Measurements from ENCODE around the gene APCDD1L.
"Not testable (repeated sequence)": the region's sequence is repeated elsewhere in the genome, so short reads cannot be mapped to it uniquely, and the experiment has no call there.

The APCDD1L gene

DNA sequence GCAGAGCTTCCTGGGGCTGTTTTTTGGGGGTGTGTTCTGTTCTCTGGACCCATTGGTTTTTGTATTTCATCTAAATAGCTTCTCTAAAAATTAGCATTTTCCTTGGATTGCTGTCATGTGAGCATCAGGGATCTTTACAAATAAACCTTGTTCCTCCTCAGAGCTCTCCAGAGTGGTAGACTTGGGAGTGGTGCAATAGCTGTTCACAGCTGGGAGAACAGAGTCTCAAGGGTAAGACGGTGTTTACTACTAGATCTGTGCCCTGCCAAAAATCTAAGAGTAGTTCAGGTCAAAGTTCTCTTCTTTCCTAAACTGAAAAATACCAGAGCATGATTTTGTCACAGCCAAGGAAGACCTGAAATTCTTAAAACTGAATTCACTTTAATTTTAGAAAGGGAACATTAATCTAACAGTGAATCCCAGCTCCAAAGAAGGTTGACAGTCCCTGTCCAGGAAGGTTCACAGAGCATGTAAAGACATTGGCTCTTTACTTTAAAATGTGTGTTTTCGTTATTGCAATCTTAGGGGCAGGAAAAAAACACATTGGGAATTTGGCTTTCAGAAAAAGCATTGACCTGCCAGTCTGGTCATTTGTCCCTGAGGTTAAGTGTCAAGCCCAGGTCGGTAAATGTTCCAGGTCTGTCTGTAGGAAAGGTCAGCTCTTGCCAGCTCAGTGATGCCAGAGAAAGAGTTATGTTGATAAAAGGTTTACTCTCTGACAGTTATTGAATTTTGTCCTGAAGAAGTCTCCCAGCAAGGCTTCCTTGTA, 82.8 kb downstream of the APCDD1L start:
- peaks cover 14% of the 10 kb centered on the region for H3K4me1 ChIP-seq (ENCODE audit: control insufficient read depth, insufficient read depth, low read length)
- H3K4me3 ChIP-seq (ENCODE audit: low read length) = no peak overlapping the region
- no peak overlapping the region for H3K9ac ChIP-seq (ENCODE audit: low read length)

DNA sequence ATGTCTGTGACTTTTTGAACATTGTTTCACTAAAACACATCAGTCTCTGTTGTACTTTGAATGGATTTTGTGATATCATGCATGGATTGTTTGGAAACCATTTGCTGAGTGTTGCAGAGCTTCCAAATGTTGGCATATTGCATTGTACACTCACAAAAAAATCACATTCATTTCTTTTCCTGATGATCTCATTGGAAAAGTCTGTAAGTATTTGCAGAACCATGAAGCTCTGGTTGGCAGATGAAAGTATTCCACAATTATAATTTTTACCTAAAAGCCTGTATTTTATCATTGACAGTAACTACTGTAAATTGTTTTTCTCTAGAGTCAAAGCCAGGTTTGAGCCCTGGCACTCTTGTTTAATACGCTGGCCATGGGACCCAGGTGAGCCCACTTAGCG, 84.1 kb downstream of the APCDD1L start:
- no peak overlapping the region for H3K9ac ChIP-seq (ENCODE audit: low read length)
- H3K4me3 ChIP-seq (ENCODE audit: low read length) = no peak overlapping the region
- H3K36me3 ChIP-seq (ENCODE audit: control insufficient read depth, insufficient read depth, low read length) = no peaks in the 10 kb centered on the region
- H3K9me3 ChIP-seq (ENCODE audit: control insufficient read depth, low read length) = no peaks in the 10 kb centered on the region
- peaks cover 14% of the 10 kb centered on the region for H3K4me1 ChIP-seq (ENCODE audit: control insufficient read depth, insufficient read depth, low read length)
- no peaks in the 10 kb centered on the region for H3K27me3 ChIP-seq (ENCODE audit: control insufficient read depth, insufficient read depth, low read length)

More for the DNA sequence above, 82.8 kb downstream of the APCDD1L start:
- Histone ChIP-seq H3K36me3 (ENCODE audit: control insufficient read depth, insufficient read depth, low read length) (no peaks in the 10 kb centered on the region), H3K9me3 (ENCODE audit: control insufficient read depth, low read length) (no peaks in the 10 kb centered on the region), H3K27me3 (ENCODE audit: control insufficient read depth, insufficient read depth, low read length) (no peaks in the 10 kb centered on the region)

DNA sequence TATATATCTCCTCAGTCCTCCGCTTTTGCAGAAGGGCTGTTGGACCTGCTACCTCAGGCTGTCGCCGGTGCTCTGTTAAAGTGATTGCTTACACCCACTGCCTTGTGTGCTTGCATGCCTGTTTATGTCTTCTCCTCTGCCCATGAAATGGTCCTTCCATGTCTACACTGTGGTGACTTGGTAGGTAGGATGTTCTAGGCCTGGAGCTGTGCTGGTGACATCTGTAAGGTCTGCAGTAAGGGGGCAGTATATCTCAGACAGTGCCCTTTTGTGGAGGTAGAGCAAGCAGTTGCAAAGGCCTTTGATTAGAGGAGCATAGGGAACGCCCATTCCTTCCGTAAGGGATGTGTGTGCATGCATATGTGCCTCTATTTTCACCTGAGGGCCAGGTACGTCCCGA, 85.9 kb downstream of the APCDD1L start:
- Histone ChIP-seq H3K36me3 (ENCODE audit: control insufficient read depth, insufficient read depth, low read length) (no peaks in the 10 kb centered on the region), H3K4me3 (ENCODE audit: low read length) (no peak overlapping the region), H3K4me1 (ENCODE audit: control insufficient read depth, insufficient read depth, low read length) (peaks cover 14% of the 10 kb centered on the region), H3K9me3 (ENCODE audit: control insufficient read depth, low read length) (no peaks in the 10 kb centered on the region), H3K27me3 (ENCODE audit: control insufficient read depth, insufficient read depth, low read length) (no peaks in the 10 kb centered on the region), H3K9ac (ENCODE audit: low read length) (no peak overlapping the region)

DNA sequence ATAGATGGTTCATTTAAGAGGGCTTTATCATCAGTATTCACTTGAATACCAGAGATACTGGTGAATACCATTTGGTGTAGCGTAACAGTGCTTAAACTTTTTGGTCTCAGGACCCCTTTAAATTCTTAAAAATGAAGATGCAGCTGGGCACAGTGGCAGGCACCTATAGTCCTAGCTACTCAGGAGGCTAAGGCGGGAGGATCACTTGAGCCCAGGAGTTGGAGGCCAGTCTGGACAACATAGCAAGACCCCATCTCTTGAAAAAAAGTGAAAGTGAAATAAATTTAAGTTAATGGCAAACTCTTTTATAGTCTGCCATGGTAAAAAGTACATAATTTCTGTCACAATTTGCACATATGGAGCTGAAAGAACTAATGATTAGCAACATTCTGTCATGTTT, 86.8 kb downstream of the APCDD1L start:
- Histone ChIP-seq H3K4me3 (ENCODE audit: low read length) (no peak overlapping the region), H3K9ac (ENCODE audit: low read length) (no peak overlapping the region), H3K9me3 (ENCODE audit: control insufficient read depth, low read length) (no peaks in the 10 kb centered on the region), H3K4me1 (ENCODE audit: control insufficient read depth, insufficient read depth, low read length) (peaks cover 9% of the 10 kb centered on the region), H3K27me3 (ENCODE audit: control insufficient read depth, insufficient read depth, low read length) (no peaks in the 10 kb centered on the region), H3K36me3 (ENCODE audit: control insufficient read depth, insufficient read depth, low read length) (no peaks in the 10 kb centered on the region)

DNA sequence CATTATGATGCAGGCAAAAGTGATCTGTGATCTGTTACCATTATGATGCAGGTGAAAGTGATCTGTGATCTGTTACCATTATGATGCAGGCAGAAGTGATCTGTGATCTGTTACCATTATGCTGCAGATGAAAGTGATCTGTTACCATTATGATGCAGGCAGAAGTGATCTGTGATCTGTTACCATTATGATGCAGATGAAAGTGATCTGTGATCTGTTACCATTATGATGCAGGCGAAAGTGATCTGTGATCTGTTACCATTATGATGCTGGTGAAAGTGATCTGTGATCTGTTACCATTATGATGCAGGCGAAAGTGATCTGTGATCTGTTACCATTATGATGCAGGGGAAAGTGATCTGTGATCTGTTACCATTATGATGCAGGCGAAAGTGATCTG, 87.6 kb downstream of the APCDD1L start:
- H3K27me3 ChIP-seq (ENCODE audit: control insufficient read depth, insufficient read depth, low read length); H3K4me1 ChIP-seq (ENCODE audit: control insufficient read depth, insufficient read depth, low read length); H3K9me3 ChIP-seq (ENCODE audit: control insufficient read depth, low read length); H3K9ac ChIP-seq (ENCODE audit: low read length); H3K36me3 ChIP-seq (ENCODE audit: control insufficient read depth, insufficient read depth, low read length); H3K4me3 ChIP-seq (ENCODE audit: low read length): not testable (repeated sequence)

DNA sequence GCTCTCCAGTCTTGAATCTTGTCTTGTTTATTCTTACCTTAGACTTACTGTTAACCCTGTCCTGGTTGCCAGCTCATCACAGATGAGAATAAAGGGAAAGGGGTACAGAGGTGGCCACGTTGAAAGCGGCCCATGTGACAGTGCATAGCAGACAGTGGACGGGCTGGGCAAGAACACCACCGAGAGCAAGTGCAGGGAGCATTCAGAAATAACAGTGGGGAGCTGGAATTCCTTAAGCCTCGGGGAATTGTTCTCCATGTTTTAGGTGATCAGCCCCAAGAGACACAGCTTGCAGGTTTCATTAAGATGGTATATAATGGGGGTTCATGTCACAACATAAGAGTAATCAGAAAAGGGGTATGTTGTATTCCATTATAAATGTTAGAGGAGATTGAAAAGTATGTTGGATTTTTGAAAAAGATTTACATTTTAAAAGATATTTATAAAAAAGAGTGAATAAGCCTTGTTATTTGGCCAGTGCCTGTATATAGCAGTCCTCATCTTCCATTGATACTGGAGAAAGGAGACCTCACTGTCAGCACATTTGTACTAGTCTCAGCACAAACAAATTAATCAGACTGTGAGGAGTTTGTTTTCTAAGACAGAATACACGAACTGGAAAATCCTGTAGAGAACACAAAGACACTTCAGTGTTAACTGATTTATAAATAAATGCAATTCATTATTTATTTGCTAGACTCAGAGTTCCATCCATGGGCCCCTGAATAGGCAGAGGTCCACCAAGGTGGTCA, 90.8 kb downstream of the APCDD1L start:
- Histone ChIP-seq H3K4me1 (ENCODE audit: control insufficient read depth, insufficient read depth, low read length) (no peaks in the 10 kb centered on the region), H3K9ac (ENCODE audit: low read length) (no peak overlapping the region), H3K4me3 (ENCODE audit: low read length) (no peak overlapping the region), H3K27me3 (ENCODE audit: control insufficient read depth, insufficient read depth, low read length) (no peaks in the 10 kb centered on the region), H3K9me3 (ENCODE audit: control insufficient read depth, low read length) (no peaks in the 10 kb centered on the region), H3K36me3 (ENCODE audit: control insufficient read depth, insufficient read depth, low read length) (peaks cover 7% of the 10 kb centered on the region)

DNA sequence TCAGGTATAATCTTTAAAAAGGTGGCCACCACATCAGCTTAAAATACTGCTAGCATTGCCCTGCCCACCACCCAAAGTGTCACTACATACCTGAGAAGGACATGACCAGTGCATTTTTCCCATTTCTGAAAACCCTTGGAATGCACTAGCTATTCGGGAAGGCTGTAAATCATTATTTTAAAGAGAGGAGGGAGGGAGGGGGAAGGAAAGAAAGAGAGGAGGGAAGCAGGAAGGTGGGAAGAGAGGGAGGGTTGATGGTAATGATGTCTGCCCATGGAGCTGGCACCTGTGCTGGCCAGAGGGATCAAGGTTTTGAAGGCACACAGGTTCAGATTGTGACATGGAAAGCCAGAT, 93.7 kb downstream of the APCDD1L start:
- Histone ChIP-seq H3K27me3 (ENCODE audit: control insufficient read depth, insufficient read depth, low read length) (no peaks in the 10 kb centered on the region), H3K9ac (ENCODE audit: low read length) (no peak overlapping the region), H3K36me3 (ENCODE audit: control insufficient read depth, insufficient read depth, low read length) (peaks cover 7% of the 10 kb centered on the region), H3K4me3 (ENCODE audit: low read length) (no peak overlapping the region), H3K9me3 (ENCODE audit: control insufficient read depth, low read length) (no peaks in the 10 kb centered on the region), H3K4me1 (ENCODE audit: control insufficient read depth, insufficient read depth, low read length) (no peaks in the 10 kb centered on the region)

DNA sequence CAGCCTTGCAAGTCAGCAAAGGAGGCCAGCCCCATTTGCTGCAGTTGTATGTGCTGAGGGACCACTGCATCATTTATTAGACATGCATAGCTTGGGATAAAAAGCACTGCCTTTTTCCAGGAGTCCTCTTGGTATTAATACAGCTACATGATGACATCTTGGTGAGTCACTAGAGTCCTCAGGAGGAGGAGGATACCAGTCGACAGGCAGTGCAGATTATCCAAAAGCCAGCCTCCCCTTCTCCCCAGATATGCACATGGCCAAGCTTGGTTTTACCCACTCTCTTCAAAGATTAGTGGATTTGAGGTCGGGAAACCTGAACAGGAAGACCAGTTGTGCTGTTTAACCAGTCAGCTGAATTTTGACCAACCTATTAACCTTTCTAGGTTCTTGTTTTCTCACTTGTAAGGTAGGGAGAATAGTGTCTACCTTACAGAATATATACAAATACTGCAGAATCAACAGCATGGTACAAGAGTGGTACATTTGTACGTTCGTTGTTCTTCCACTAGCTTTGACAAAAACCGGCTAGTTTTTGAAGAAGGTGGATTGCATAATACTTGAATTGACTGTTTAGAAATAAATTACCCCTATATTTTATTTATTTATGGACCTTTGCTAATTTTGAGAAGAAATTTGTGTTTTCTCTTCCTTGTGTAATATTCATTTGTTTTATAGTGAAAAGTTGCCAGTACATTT, 94.3 kb downstream of the APCDD1L start:
- no peaks in the 10 kb centered on the region for H3K4me1 ChIP-seq (ENCODE audit: control insufficient read depth, insufficient read depth, low read length)
- no peak overlapping the region for H3K9ac ChIP-seq (ENCODE audit: low read length)
- H3K4me3 ChIP-seq (ENCODE audit: low read length) = no peak overlapping the region
- no peaks in the 10 kb centered on the region for H3K27me3 ChIP-seq (ENCODE audit: control insufficient read depth, insufficient read depth, low read length)
- peaks cover 7% of the 10 kb centered on the region for H3K36me3 ChIP-seq (ENCODE audit: control insufficient read depth, insufficient read depth, low read length)
- no peaks in the 10 kb centered on the region for H3K9me3 ChIP-seq (ENCODE audit: control insufficient read depth, low read length)

DNA sequence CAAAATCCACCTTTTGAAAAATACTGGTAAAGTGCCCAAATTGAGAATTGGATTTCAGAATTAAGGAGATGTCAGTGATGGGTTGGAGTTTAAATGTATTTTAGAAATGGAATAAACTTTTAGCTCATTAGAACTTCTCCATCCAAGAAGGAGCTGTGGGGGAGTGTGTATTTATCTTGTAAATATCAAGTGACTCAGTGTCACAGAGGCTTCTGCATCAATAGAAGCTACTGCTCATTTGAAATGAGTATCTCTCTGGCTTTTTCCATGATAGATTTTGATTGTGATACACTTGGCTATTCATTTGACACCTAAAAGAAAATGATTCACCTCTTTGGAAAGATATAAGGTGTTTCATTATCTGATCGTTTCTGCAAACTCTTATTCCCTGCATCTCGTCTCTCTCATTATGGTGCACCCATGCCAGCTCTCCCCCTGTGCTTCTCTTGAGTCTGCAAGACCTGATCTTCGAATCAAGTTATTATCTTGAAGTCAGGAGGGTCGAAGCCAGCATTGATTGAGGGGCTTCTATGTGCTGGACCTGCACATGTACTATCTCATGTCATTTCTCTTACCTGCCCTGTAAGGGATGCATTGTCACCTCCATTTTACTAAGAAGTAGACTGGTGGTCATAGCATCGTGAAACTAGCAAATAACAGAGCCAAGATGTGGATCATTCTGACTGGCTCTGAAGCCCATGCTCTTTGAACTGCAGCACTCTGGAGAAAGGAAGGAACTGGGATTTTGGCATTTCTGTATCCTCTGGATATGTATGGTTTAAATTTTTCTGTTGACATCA, 96.0 kb downstream of the APCDD1L start:
- no peak overlapping the region for H3K9ac ChIP-seq (ENCODE audit: low read length)
- H3K36me3 ChIP-seq (ENCODE audit: control insufficient read depth, insufficient read depth, low read length) = peaks cover 7% of the 10 kb centered on the region
- no peaks in the 10 kb centered on the region for H3K27me3 ChIP-seq (ENCODE audit: control insufficient read depth, insufficient read depth, low read length)
- no peaks in the 10 kb centered on the region for H3K9me3 ChIP-seq (ENCODE audit: control insufficient read depth, low read length)
- H3K4me1 ChIP-seq (ENCODE audit: control insufficient read depth, insufficient read depth, low read length) = no peaks in the 10 kb centered on the region
- no peak overlapping the region for H3K4me3 ChIP-seq (ENCODE audit: low read length)

DNA sequence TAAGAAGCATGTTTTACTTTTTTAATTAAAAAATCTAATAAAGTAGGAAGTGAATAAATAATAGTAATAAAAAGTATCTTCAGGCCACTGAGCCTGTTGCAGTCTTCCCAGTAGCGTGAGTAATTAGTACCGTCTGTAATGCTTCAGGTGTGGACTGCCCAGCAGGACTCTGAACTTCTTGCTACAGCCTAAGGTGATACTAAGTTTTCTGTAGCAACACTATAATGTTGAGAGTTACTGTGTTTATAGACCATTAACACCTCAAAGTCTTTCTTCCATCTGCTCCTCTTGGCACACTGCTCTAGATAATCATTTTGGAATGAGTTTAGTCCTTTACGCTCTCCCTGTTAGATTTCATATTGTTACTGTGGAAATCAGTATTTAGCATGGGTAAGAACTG, 97.8 kb downstream of the APCDD1L start:
- Histone ChIP-seq H3K9ac (ENCODE audit: low read length) (no peak overlapping the region), H3K27me3 (ENCODE audit: control insufficient read depth, insufficient read depth, low read length) (no peaks in the 10 kb centered on the region), H3K36me3 (ENCODE audit: control insufficient read depth, insufficient read depth, low read length) (peaks cover 7% of the 10 kb centered on the region), H3K9me3 (ENCODE audit: control insufficient read depth, low read length) (no peaks in the 10 kb centered on the region), H3K4me1 (ENCODE audit: control insufficient read depth, insufficient read depth, low read length) (no peaks in the 10 kb centered on the region), H3K4me3 (ENCODE audit: low read length) (no peak overlapping the region)

DNA sequence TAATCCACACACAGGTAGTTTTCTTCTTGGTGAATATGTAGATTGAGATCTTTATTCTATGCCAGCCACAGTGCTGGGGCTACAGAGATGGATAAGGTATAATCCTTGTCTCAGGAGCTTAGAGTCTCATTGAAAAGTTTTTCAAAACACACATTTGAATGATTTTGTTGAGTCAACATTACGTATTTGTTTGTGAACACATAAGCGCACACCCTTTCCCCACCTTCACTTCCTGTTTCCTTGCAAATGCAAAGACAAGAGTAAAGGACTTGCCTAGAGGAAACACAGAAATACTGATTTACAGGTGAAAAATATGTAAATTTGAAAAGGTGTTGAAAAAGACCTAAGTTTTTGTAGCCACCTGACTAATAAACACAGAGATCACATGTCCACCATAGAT, 98.4 kb downstream of the APCDD1L start:
- no peaks in the 10 kb centered on the region for H3K27me3 ChIP-seq (ENCODE audit: control insufficient read depth, insufficient read depth, low read length)
- H3K36me3 ChIP-seq (ENCODE audit: control insufficient read depth, insufficient read depth, low read length) = peaks cover 7% of the 10 kb centered on the region
- no peaks in the 10 kb centered on the region for H3K4me1 ChIP-seq (ENCODE audit: control insufficient read depth, insufficient read depth, low read length)
- no peak overlapping the region for H3K9ac ChIP-seq (ENCODE audit: low read length)
- H3K4me3 ChIP-seq (ENCODE audit: low read length) = no peak overlapping the region
- H3K9me3 ChIP-seq (ENCODE audit: control insufficient read depth, low read length) = no peaks in the 10 kb centered on the region

All from mucosa of stomach (tissue), 1 donor.